Calu3 (cell line): ENCODE data around the gene ZNF768. TPM values are rescaled to one million over a fixed set of nuclear protein-coding genes. Genes with fewer than 3 reads are reported as not detected.

Source experiments
- microRNA-seq: library from miRNA; unstranded; fragments of <30 nt; microRNA quantifications from one replicate; pipeline ENCODE4 v1.2.0, GENCODE V29; 2022
- total RNA-seq: library from RNA; stranded (reverse); gene quantifications from 2 replicates; pipeline ENCODE4 v1.2.3, GENCODE V29; 2022

Gene ZNF768
- total RNA-seq, 1 experiment from 2014 or later = 40.8 TPM

Small RNA genes lying within 50 kb of the gene (microRNA-seq; reads per million reads assigned to microRNA genes)
- gene MIR4518 = not detected

Other genes with a start within 250 kb of the ZNF768 start
- gene CD2BP2, start 171.3 kb downstream of the ZNF768 start, total RNA-seq = 65.8 and 82.6 TPM in 2 replicates
- gene TBC1D10B, start 156.1 kb downstream of the ZNF768 start, total RNA-seq = 66.4 and 69.5 TPM in 2 replicates
- not detected in 2 replicates for gene MYL11, start 151.8 kb downstream of the ZNF768 start, total RNA-seq
- 1.5 and 1.9 TPM in 2 replicates for gene SEPTIN1, start 144.0 kb downstream of the ZNF768 start, total RNA-seq
- gene ZNF48, start 131.1 kb downstream of the ZNF768 start, total RNA-seq = 21.2 and 24.8 TPM in 2 replicates
- gene ZNF771, start 119.0 kb downstream of the ZNF768 start, total RNA-seq = 11.3 and 12.2 TPM in 2 replicates
- gene DCTPP1, start 96.5 kb downstream of the ZNF768 start, total RNA-seq = 120 and 124 TPM in 2 replicates
- 85.0 and 109 TPM in 2 replicates for gene SEPHS2, start 80.7 kb downstream of the ZNF768 start, total RNA-seq
- gene ITGAL, start 53.8 kb downstream of the ZNF768 start, total RNA-seq = not detected in 2 replicates
- 12.3 and 15.4 TPM in 2 replicates for gene ZNF747, start 8.3 kb upstream of the ZNF768 start, total RNA-seq
- gene ZNF764, start 31.8 kb upstream of the ZNF768 start, total RNA-seq = 16.5 and 16.7 TPM in 2 replicates
- gene ZNF688, start 45.1 kb upstream of the ZNF768 start, total RNA-seq = 11.8 and 13.5 TPM in 2 replicates
- 22.2 and 22.9 TPM in 2 replicates for gene ZNF785, start 59.1 kb upstream of the ZNF768 start, total RNA-seq
- gene ZNF689, start 83.8 kb upstream of the ZNF768 start, total RNA-seq = 10.4 and 14.1 TPM in 2 replicates
- 47.4 and 59.4 TPM in 2 replicates for gene PRR14, start 124.4 kb upstream of the ZNF768 start, total RNA-seq
- 113 and 114 TPM in 2 replicates for gene FBRS, start 131.9 kb upstream of the ZNF768 start, total RNA-seq
- gene SRCAP, start 172.6 kb upstream of the ZNF768 start, total RNA-seq = 84.6 and 90.8 TPM in 2 replicates
- 66.7 and 72.8 TPM in 2 replicates for gene PHKG2, start 221.9 kb upstream of the ZNF768 start, total RNA-seq
- 13.7 and 13.8 TPM in 2 replicates for gene CFAP119, start 235.5 kb upstream of the ZNF768 start, total RNA-seq
- 130 and 136 TPM in 2 replicates for gene RNF40, start 235.8 kb upstream of the ZNF768 start, total RNA-seq